Natural killer cell treated with Interleukin-12 subunit alpha and Interleukin-12 subunit beta and Interleukin-15 and Interleukin-18, amount 100 ng/mL, for 72 hours (primary cell): ENCODE measurements around the gene PCBD1. TPM values are rescaled to one million over a fixed set of nuclear protein-coding genes. Genes with fewer than 3 reads are reported as not detected.

Experiments
- ATAC-seq, 2 donors: fragments of 150-1000 bp; cut with Tn5 transposase in 1 of 2; sonication (Bioruptor Pico), chemical (Tn5 transposase) in 1 of 2; 2 replicates each; pipeline ENCODE4 v1.10.0; 2021
- DNase-seq: peaks from one replicate; pipeline ENCODE4 v3.0.0; 2022; ENCODE audit warnings: low spot score
- H3K27ac Mint-ChIP-seq, 2 donors: 1 replicate in 1 of 2; 2 replicates in 1 of 2; pipeline ENCODE4 v1.8.0; 2022; ENCODE audit warnings: mixed read lengths in 2 of 2, mild to moderate bottlenecking in 1 of 2, moderate library complexity in 1 of 2
- H3K27me3 Mint-ChIP-seq, 2 donors: 1 replicate in 1 of 2; 2 replicates in 1 of 2; pipeline ENCODE4 v1.8.0; 2022; ENCODE audit warnings: mixed read lengths in 2 of 2
- H3K36me3 Mint-ChIP-seq: one replicate; pipeline ENCODE4 v1.8.0; 2022; ENCODE audit warnings: mixed read lengths
- H3K4me1 Mint-ChIP-seq, 2 donors: 1 replicate in 1 of 2; 2 replicates in 1 of 2; pipeline ENCODE4 v1.8.0; 2022; ENCODE audit warnings: low read depth in 2 of 2, mixed read lengths in 2 of 2, mild to moderate bottlenecking in 1 of 2
- H3K4me3 Mint-ChIP-seq: one replicate; pipeline ENCODE4 v1.8.0; 2022; ENCODE audit warnings: mixed read lengths
- H3K9me3 Mint-ChIP-seq: 2 replicates; pipeline ENCODE4 v1.8.0; 2022; ENCODE audit warnings: mixed read lengths
- total RNA-seq, 2 donors: library from RNA; stranded (reverse); gene quantifications; one replicate each; pipeline ENCODE4 v1.2.3, GENCODE V29; 2022

PCBD1 gene
- total RNA-seq, 2 donors from 2014 or later = 32.6 to 44.9 TPM

- no peak overlapping the region for H3K4me3 Mint-ChIP-seq
- no peak overlapping the region for H3K27ac Mint-ChIP-seq
- DNase-seq = no peak
- no peaks in the 10 kb centered on the region for H3K27me3 Mint-ChIP-seq
- ATAC-seq = no peak
- peaks cover 54 to 55% of the 10 kb centered on the region in 2 donors for H3K4me1 Mint-ChIP-seq
- no peaks in the 10 kb centered on the region for H3K9me3 Mint-ChIP-seq
- peaks cover 13% of the 10 kb centered on the region for H3K36me3 Mint-ChIP-seq
Measured at GRCh38 chr10:70837660-70838059, 50.7 kb downstream of the PCBD1 start.

GRCh38 chr10:70836319-70836718 lies 52.0 kb downstream of the PCBD1 start:
- Mint-ChIP-seq H3K27me3 (no peaks in the 10 kb centered on the region), H3K4me1 (peaks cover 48 to 51% of the 10 kb centered on the region in 2 donors), H3K27ac (peak overlapping the region in 1 of 2 donors; percentile 21), H3K36me3 (peaks cover 13% of the 10 kb centered on the region), H3K9me3 (no peaks in the 10 kb centered on the region), H3K4me3 (no peak overlapping the region)
- DNase-seq (no peak), ATAC-seq (no peak)

DNA sequence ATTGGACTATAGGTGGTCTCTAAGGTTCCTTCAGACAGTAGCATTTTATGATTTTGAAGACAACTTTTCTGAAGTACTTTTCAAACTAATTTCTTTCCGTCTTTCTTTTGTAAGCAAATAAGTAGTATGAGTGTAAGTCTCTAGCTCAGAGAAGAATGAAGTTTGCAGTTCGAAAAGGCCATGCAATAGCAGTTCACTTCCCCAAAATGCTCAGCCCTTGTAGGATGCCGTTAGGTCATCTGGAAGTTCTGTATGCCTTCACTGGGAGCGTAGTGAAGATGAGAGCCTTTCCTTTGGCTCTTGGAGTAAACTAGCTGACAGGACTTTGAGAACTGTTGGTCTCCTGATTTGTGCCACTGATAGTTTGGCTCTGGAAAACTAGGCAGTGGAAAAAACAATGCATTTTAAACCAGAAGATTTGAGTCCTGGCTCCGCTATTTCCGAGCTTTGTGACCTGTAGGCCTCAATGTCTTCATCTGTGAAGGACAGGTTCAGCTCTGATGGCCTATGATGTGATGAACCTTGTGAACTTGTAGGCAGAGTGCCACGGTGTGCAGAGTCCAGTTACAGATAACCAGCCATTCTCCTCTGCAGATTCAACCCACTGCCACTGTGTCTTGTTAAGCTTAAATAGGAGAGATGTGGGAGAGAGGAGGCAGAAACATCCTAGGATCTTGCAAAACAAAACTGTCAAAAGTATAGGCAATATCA lies 53.8 kb downstream of the PCBD1 start:
- H3K9me3 Mint-ChIP-seq = no peaks in the 10 kb centered on the region
- peaks cover 36 to 42% of the 10 kb centered on the region in 2 donors for H3K4me1 Mint-ChIP-seq
- H3K27me3 Mint-ChIP-seq = no peaks in the 10 kb centered on the region
- H3K36me3 Mint-ChIP-seq = peaks cover 13% of the 10 kb centered on the region
- no peak for DNase-seq
- H3K4me3 Mint-ChIP-seq = no peak overlapping the region
- peak overlapping the region; percentile 17 to 54 for H3K27ac Mint-ChIP-seq
- no peak for ATAC-seq

GRCh38 chr10:70834021-70834420 lies 54.3 kb downstream of the PCBD1 start:
- DNase-seq (no peak), ATAC-seq (no peak)
- H3K36me3 Mint-ChIP-seq = peaks cover 13% of the 10 kb centered on the region
- no peaks in the 10 kb centered on the region for H3K27me3 Mint-ChIP-seq
- H3K4me1 Mint-ChIP-seq = peaks cover 40 to 44% of the 10 kb centered on the region in 2 donors
- peak overlapping the region; percentile 57 for H3K4me3 Mint-ChIP-seq
- H3K27ac Mint-ChIP-seq = peak overlapping the region; percentile 54 to 65
- H3K9me3 Mint-ChIP-seq = no peaks in the 10 kb centered on the region

GRCh38 chr10:70833601-70834000 lies 54.8 kb downstream of the PCBD1 start:
- Mint-ChIP-seq H3K4me3 (peak overlapping the region; percentile 57), H3K9me3 (no peaks in the 10 kb centered on the region), H3K4me1 (peaks cover 40 to 44% of the 10 kb centered on the region in 2 donors), H3K27ac (peak overlapping the region; percentile 54 to 65), H3K36me3 (peaks cover 13% of the 10 kb centered on the region), H3K27me3 (no peaks in the 10 kb centered on the region)
- ATAC-seq (no peak), DNase-seq (no peak)

Other genes with a start within 250 kb of the PCBD1 start
- gene ADAMTS14, start 216.1 kb downstream of the PCBD1 start, total RNA-seq = under 1 TPM; 0.07 to 0.61 TPM
- gene TBATA, start 103.2 kb downstream of the PCBD1 start, total RNA-seq = not detected
- gene SGPL1, start 72.6 kb downstream of the PCBD1 start, total RNA-seq = 10 to 100 TPM; 27.4 to 40.5 TPM